BJ (cell line): ENCODE measurements around the gene SPTLC3. TPM values are rescaled to one million over a fixed set of nuclear protein-coding genes. Genes with fewer than 3 reads are reported as not detected.

Experiments used
- CTCF ChIA-PET: fragments of 350-600 bp; formaldehyde crosslinking; extraction: SDS; loops from one replicate; lab custom pipeline; 2021; ENCODE audit warnings: antibody characterized with exemption, inconsistent platforms; lab: Yijun Ruan, JAX
- POLR2A ChIA-PET: fragments of 300-600 bp; sonication (Branson Sonifier 250); formaldehyde crosslinking; extraction: SDS; loops from one replicate; lab custom pipeline; 2021; ENCODE audit warnings: antibody characterized with exemption; lab: Charles Lee
- DNase-seq: peaks from one replicate; pipeline ENCODE4 v3.0.0-alpha.2; 2011; ENCODE audit warnings: low read depth
- H3K27me3 ChIP-seq: 2 replicates; pipeline ENCODE4 v1.6.0; 2011; ENCODE audit warnings: low read length; ENCODE audit not compliant: control insufficient read depth, insufficient read depth
- H3K36me3 ChIP-seq: 2 replicates; pipeline ENCODE4 v1.5.1; 2011; ENCODE audit warnings: low read length; ENCODE audit not compliant: control insufficient read depth, insufficient read depth
- H3K4me3 ChIP-seq: 2 replicates; pipeline ENCODE4 v1.5.1; 2011; ENCODE audit warnings: low read depth, mild to moderate bottlenecking, control low read depth, low read length
- CTCF ChIP-seq: IDR thresholded peaks from 2 replicates; pipeline ENCODE4 v1.5.1; 2011; ENCODE audit warnings: low read depth, mild to moderate bottlenecking, control low read depth, inconsistent platforms, low read length, moderate library complexity; ENCODE audit not compliant: insufficient read depth
- polyA plus RNA-seq: library from polyadenylated mRNA; depleted of rRNA; stranded (reverse); fragments of >200 nt; gene quantifications from 2 replicates; pipeline ENCODE4 v1.2.3, GENCODE V29; 2011

The SPTLC3 gene
- polyA plus RNA-seq, 1 experiment: 0.27 TPM

GRCh38 chr20:12998046-12998445 is 10.7 kb upstream of the SPTLC3 start:
- DNase-seq: no peak
- no peak for TF ChIP-seq CTCF
- H3K4me3 ChIP-seq: no peak overlapping the region
- ChIA-PET POLR2A (no interaction called here), CTCF (interaction anchor here (1.0 kb wide), 1 partner anchor 12 kb away, joined by 3 read pairs; no protein-coding TSS in a partner anchor)
- no peaks in the 10 kb centered on the region for H3K27me3 ChIP-seq
- no peaks in the 10 kb centered on the region for H3K36me3 ChIP-seq

- Histone ChIP-seq H3K36me3 (no peaks in the 10 kb centered on the region), H3K27me3 (no peaks in the 10 kb centered on the region), H3K4me3 (no peak overlapping the region)
- DNase-seq: no peak
- ChIA-PET POLR2A (no interaction called here), CTCF (no interaction called here)
- no peak for TF ChIP-seq CTCF
Observed at GRCh38 chr20:12999201-12999600, 9.6 kb upstream of the SPTLC3 start.

- ChIA-PET CTCF (no interaction called here), POLR2A (no interaction called here)
- no peak for TF ChIP-seq CTCF
- no peaks in the 10 kb centered on the region for H3K27me3 ChIP-seq
- H3K36me3 ChIP-seq: no peaks in the 10 kb centered on the region
- H3K4me3 ChIP-seq: no peak overlapping the region
- DNase-seq: no peak
Observed at GRCh38 chr20:13002251-13002650, 6.5 kb upstream of the SPTLC3 start.

DNA sequence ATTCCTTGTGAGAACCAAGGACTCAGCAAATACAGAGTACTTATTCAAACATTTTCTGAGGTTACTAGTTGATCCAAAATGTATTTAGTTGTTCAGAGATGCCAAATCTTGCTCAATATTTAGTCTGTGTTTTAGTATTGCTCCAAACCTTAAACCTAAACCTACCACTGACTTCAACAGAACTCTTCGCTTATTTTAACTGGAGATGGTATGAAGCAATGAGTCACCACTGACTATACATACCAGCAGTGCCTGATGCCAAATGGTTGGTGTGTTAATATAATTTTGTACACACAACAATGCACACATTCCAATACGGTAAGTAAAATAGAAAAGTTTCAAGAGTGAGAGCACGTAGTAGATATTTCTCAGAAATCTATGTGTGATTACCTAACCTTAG is 1.9 kb upstream of the SPTLC3 start:
- no peak for DNase-seq
- ChIA-PET POLR2A (no interaction called here), CTCF (interaction anchor here (0.7 to 1.2 kb wide), 2 partner anchors 10 to 19 kb away, joined by 3 read pairs; no protein-coding TSS in a partner anchor)
- no peak for TF ChIP-seq CTCF
- H3K36me3 ChIP-seq: no peaks in the 10 kb centered on the region
- no peak overlapping the region for H3K4me3 ChIP-seq
- no peaks in the 10 kb centered on the region for H3K27me3 ChIP-seq

- ChIA-PET CTCF (interaction anchor here (1.2 kb wide), 1 partner anchor 11 kb away, joined by 3 read pairs; no protein-coding TSS in a partner anchor), POLR2A (no interaction called here)
- TF ChIP-seq CTCF: no peak
- DNase-seq: no peak
- Histone ChIP-seq H3K36me3 (no peaks in the 10 kb centered on the region), H3K27me3 (no peaks in the 10 kb centered on the region; the same call in 1 of the 2 replicates), H3K4me3 (no peak overlapping the region)
Observed at GRCh38 chr20:13007596-13007995, 1.2 kb upstream of the SPTLC3 start.
